Dedifferentiated amniotic fluid mesenchymal stem cell (primary cell): Measurements from ENCODE around the gene GDF7.

ENCODE experiments used
- DNase-seq: peaks from one replicate; pipeline ENCODE4 v3.0.0-alpha.2; 2016; ENCODE audit errors: extremely low spot score

The GDF7 gene

DNA sequence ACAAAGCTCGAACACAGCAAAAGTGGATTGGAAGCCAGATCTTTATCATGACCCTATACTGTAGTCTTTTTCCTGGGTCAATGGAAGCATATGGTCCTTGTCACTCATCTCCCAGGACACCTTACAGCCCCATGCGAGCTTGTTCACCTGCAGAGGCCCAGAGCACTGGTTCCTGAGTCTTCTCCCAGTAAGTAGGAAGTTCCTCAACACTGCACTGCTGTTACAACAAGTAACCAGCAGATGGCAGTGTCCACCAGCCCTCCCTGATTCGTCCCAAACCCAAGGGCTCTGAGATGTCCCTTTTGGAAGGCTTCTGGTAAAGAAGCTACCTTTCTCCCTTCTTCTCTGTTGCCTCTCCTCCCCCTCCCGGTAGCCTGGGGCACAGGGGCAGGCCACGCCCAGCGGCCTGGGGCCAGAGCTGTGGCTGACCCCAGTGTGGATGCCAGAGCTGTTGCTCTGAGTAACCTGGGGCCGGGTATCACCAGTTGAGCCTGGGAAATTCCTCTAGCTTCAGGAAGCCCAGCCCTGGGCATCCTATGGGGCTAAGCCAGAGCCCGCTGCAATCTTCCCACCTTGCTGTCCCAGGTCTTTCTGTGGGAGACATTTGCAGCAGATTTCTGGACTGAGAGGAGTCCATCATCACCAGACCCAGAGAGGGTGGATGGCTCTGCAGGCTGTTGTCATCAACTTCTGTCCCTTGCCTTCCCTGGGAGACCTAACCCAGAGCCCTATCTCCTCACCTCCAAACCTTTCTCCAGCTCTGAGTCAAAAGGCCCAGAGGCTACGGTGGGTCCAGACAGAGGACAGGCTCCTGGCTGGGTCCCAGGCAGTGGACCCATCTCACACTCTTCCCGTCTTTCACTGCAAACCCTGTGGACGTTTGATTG is 5.3 kb upstream of the GDF7 start:
- DNase-seq: peak; percentile 63

DNA sequence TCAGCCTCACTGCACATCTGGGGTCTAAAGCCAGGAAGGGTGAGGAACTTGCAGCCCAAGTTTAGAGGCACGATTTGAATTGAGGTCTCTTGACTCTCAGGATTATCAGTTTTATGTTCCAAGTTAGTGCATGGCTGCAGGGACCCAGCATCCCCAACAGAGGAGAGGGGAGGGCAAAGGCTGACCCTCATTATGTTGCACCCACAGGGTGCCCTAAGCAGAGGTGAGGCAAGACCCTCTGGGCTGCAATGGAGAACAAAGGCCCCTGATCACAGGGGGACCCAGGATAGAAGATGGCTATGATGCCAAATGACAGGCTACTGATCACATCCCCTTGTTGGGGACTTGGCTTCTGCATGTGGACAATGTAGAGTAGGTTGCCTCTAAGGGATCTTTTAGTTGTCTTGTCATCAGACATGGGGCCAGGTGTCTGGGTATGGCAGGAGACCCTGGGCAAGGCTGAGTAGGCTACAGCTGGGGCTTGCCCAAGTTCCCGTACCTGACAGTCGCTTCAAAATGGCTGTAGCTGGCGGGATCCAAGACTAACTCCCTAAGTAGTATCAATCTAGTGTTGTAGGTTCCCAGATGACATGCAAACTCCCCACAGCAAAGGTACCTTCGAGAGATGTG is 4.5 kb upstream of the GDF7 start:
- no peak for DNase-seq

DNA sequence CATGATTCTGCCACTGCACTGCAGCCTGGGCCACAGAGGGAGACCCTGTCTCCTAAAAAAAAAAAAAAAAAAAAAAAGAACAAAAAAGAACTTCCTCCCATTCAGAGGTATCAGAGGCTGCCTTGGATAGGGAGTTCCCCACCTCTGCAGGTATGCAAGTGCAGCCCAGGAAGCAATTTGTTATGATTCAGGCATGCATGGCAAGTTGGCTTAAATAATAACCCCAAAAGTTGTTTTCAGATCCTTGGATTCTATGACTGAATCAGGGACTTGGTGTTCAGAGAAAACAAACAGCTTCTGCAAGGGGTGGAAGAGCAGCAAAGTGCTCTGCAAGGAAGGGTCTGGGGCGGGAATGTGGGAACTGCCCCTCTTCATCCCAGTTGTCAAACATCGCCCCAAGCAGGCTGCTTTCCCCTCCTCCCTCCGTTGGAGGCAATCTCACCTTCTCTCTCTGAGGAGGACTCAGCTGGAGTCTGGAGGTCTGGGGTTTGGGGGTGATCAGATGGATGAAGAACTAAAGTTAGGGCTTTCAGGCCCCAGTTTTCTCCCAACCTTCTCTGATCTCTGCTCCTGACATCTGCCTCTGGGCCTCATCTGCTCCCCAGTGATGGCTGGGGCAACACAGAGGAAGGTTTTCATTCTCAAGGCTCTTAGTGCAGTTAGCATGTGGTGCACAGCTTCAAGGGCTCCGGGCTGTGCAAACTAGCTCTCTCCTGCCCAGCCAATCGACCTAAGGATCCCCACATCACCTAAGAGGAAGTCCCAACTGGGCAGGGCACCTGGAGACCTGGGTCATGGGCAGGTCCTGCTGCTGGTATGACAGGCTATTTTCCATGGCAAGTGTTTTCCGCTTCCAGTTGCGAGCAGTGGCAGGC is 3.5 kb upstream of the GDF7 start:
- no peak for DNase-seq

DNA sequence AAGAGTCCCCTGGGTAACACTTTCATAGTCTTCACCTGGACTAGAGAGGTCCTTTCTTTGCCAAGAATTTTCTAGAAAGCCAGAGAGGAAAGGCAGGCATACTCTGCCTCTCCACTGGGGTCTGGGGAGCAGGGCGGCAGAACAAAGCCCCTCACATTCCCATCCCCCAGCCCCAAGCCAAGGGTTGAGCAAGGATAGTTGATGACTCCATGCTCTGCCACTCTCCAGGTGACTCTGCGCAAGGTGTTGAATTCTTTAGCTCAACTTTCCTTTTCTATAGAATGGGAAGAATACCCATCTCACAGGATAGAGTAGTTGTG is 2.9 kb upstream of the GDF7 start:
- DNase-seq: no peak

DNA sequence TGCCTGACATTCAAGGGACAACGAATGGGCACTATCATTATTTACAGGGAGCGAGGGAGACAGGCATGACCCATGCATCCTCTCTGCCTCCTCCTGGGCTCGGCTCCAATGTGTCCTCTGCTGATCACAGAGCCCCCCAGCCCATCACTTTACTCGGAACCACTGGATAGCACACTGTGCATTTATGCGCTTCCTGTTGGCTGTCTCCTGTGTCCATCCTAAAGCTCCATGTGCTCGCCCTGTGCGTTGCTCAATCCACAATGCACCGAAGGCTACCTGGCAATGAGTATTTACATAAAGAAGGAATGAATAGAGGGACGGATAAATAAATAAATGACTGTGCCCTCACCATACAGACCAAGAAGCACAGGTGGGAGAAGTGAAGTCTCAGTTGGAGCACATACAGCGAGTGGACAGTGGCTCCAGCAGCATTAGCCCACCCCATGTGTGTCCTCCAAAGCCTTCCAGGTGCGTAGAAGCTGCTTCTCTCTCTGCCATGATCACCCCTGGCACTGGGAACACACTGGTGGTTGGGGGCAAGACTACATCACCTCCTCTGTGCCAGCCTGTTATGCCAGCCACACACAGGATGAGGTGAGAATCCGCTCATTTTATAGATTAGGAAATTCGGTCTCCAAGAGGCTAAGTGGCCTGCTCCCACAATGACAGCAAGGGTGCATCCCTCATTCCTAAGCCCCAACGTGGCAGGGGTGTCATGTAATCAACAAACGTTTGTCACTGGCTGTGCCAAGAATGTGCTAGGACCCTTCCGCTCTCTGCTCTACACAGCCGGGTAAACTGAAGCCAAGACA is 2.3 kb upstream of the GDF7 start:
- no peak for DNase-seq

DNA sequence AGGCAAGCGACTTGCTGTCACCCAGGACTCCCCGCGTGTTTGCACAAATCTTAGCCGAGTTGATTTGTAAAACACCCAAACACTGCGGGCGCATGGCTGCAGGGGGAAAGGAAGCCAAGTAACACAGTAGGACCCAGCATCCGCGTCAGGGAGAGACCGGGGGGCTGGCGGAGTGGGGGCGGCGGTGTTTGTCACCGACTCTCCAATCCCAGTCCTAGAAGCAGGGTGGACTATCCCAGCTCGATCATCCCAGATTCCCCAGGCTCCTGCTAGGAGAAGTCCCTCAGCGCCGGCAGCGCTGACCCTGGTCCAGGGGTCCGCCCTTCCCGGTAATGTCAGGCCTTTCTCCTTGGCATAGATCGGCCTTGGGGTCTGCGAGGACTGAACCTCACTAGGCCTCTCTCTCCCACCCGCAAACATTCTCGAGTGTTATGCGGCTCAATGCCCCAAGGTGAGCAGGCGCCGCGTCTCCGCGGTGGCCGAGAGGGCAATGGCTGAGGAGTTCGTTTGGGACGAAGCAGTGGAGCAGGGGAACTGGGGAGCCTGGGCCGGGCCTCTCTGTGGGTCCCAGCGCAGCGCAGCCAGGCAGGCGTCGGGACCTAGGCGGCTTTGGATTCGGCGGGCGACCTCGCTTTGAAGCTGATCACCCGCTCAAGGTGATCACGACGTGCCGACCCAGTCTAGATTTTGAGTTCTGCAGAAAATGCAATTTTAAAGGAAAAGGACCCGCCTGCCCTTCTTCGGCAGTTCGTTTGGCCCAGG is 1.5 kb upstream of the GDF7 start:
- DNase-seq: no peak

DNA sequence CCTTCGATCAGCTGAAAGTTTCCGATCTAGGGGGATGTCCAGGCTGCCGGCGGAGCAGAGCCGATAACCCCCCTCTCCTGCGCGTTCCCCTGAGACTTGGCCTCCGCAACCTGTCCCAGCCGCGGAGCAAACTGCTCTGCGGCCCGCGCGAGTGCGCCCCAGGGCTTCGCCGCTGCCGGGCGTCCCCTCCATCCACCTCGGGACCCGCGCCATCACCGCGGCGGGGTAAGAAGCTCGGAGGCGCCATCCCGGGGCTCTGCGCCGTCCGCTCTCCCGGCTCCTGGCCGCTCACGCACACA is 990 bp upstream of the GDF7 start:
- no peak for DNase-seq

DNA sequence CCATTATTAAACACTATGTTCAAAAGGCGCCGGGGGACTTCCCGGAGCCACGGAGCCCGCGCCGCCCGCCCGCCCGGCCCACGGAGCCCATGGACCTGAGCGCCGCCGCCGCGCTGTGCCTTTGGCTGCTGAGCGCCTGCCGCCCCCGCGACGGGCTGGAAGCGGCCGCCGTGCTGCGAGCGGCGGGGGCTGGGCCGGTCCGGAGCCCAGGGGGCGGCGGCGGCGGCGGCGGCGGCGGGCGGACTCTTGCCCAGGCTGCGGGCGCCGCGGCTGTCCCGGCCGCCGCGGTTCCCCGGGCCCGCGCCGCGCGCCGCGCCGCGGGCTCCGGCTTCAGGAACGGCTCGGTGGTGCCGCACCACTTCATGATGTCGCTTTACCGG is 197 bp downstream of the GDF7 start:
- no peak for DNase-seq

DNA sequence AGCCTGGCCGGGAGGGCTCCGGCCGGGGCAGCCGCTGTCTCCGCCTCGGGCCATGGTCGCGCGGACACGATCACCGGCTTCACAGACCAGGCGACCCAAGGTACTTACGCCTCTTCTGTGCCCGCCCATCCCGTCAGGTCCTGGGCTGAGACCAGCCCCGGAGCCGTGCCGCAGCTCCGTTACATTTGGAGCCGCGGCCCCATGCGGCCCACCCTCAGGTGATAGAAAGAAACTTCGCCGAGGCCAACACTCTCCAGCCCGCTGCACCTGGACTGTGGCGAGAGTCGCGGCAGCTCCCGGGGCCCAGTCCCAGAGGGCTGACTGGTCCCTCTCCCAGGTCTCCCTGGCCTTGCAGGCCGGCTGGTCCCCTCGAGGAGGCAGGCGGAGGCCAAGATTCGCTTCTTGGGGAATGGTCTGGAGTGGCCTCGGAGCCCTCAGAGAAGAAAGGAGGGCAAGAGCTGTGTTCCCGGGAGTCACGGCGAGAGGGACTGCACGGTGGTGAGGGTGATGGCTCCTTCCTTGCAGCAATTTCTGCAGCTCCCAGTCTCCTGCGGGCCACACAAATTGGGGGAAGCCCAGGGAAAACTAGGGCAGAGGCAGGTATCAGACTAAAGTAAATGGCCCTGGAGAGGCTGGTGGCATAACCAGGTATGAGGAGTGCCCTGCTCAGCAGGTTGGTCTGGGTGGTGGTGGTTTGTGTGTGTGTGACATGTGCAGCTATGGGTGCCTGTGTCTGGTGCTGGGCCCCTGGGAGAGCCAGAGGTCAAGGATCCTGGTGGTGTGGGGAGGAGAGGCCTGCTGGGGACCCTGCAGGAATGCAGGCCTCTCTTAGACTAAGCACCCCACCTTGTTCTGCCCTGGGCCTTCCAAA is 822 bp downstream of the GDF7 start:
- DNase-seq: no peak

DNA sequence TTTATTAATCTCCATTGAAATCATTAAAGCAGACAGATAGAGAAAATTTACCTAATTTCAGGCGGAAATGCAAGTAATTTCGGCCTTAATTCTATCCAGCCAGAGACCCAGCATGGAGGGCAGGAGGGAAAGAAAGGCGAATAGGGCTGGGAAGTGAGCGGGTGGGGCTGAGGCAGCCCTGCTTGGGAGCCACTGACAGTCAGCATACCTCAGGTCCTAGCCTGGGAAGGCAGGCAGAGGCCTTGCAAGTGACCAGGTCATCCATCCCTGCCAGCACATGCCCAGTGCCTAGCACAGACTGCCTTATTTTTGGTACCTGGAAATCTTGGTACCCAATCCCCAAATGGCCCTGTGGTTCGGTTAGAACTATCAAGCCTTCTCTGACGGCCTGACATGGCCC is 1.5 kb downstream of the GDF7 start:
- no peak for DNase-seq

DNA sequence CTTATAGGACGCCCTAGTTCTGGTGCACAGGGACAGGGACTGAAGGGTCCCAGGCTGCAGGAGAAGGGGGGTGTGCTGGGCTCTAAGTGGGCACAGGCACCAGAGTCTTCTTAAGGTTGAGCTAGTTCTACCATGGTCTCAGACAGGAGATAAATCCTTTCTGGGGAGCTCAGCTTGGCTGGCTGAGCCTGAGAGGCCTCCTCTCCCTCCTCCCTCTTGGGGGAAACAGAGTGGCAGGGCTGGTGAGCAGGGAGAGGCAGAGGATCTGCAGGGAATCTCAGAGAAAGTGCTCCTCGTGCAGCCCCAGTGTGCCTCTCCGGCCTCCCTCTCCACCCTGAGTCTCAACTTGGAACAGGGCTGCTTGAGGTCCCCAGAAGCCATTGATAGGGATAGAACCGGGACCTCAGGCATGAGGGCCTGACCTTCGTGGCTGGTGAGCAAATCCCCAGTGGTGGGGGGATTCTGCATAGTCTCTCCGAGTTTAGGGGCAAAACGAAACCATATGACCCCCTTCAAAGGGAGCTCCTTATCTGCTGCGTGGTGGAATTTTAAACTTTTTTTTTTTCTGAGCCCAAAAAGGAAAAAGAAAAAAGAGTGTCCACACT is 2.0 kb downstream of the GDF7 start:
- DNase-seq: no peak

DNA sequence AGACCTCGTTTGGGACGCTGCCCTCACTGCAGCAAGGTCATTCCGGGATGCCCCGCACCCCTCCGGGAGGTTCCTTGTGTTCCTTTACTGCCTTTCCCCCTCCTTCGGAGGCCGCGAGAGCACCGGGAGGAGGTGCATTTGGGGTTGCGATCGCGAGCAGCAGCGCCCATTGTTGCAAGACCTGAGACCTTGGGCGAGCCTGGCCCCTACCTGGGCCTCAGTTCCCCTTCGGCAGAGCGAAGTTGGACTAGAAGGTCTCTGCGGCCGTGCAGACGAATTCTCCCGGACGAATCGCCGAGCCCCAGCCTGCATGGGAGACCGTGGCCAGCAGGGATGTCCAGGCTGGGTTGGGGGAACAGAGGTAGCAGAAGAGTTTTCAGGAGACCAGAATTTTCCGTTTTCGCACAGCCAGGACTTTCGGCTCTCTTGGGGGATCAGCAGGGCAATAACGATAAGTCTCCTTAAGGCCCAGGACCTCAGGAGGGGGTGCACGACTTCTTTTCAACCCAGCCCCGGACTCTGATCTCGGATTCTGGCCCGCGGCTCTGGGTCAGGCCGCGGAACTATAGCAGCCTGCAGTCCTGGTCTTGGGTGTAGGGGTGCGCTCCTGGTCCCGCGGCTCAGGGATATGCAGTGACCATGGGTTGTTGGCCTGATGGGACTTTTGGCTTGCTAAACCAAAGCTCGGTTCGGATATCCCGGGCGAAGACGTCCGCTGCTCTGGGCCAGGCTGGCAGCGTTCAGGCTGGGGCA is 2.8 kb downstream of the GDF7 start:
- DNase-seq: no peak

DNA sequence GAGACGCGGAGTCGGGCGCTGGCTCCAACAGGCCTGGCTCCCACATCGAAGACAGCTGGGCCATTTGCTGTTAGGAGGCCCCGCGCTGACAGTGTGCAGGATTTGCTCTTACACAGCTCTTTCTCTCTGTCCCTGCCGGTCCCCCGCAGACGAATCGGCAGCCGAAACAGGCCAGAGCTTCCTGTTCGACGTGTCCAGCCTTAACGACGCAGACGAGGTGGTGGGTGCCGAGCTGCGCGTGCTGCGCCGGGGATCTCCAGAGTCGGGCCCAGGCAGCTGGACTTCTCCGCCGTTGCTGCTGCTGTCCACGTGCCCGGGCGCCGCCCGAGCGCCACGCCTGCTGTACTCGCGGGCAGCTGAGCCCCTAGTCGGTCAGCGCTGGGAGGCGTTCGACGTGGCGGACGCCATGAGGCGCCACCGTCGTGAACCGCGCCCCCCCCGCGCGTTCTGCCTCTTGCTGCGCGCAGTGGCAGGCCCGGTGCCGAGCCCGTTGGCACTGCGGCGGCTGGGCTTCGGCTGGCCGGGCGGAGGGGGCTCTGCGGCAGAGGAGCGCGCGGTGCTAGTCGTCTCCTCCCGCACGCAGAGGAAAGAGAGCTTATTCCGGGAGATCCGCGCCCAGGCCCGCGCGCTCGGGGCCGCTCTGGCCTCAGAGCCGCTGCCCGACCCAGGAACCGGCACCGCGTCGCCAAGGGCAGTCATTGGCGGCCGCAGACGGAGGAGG is 3.5 kb downstream of the GDF7 start:
- no peak for DNase-seq

DNA sequence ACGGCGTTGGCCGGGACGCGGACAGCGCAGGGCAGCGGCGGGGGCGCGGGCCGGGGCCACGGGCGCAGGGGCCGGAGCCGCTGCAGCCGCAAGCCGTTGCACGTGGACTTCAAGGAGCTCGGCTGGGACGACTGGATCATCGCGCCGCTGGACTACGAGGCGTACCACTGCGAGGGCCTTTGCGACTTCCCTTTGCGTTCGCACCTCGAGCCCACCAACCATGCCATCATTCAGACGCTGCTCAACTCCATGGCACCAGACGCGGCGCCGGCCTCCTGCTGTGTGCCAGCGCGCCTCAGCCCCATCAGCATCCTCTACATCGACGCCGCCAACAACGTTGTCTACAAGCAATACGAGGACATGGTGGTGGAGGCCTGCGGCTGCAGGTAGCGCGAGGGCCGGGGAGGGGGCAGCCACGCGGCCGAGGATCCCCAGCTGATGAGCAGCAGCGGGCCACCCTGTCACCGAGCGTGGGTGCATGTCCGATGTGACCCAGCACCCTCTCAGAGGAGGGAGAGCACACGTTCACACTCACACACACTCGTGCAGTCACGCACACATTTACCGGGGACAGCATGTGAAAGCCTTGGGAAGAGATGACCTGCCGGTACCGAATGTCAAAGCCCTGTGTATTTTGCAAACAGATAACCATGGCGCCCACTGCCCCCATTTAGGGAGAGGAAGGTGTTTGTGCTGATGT is 4.2 kb downstream of the GDF7 start:
- no peak for DNase-seq

DNA sequence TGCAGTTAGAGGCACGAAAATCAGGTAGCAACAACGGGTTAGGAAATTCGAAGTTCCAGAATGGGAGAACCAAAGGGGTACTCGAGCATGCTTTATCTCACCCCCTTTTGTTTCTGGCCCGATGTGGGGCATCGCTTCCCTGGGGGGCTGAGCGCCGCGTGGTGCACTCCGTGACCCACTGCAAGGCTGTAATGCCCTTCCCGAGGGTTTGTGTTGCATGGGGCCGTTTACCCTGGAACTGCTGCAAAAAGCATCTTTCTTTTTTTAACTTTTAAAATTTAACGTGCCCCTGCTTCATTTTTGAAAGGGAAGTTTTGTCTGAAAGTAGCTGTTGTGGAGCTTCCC is 4.8 kb downstream of the GDF7 start:
- DNase-seq: no peak

DNA sequence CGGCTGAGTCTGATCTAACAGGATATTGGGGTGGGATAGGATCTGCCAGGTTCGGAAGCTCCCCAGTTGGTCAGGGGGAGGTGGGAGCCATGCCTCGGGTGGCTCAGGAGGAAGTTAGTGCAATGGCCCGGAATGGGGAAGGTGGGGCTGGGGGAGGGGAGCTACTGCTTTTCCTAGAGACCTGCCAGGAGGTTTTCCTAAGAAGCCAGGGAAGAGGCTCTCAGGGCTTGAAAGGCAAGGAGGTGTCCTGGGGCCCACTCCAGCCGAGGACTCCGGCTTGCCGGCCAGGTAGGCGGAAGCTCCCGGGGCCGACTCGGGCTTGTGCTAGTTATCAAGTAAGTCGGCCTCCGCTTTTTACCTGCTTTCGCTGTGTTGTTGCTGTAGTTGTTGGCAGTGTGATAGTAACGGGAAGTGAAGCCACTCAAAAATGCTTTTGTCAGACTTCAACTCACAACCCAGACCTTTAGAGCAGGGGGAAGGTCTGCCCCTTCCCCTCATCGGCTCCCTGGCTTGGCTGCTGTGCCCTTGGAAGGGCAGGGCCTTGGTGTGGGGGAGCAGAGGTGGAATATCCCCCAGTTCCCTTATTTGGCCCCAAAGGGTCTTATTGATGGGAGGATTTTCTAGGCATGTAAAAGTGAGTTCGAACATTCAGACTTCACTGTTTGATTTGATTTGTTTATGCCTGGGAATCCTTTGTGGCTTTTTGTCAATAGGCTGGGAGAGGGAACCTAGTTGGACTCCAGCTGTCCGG is 5.4 kb downstream of the GDF7 start:
- DNase-seq: no peak

DNA sequence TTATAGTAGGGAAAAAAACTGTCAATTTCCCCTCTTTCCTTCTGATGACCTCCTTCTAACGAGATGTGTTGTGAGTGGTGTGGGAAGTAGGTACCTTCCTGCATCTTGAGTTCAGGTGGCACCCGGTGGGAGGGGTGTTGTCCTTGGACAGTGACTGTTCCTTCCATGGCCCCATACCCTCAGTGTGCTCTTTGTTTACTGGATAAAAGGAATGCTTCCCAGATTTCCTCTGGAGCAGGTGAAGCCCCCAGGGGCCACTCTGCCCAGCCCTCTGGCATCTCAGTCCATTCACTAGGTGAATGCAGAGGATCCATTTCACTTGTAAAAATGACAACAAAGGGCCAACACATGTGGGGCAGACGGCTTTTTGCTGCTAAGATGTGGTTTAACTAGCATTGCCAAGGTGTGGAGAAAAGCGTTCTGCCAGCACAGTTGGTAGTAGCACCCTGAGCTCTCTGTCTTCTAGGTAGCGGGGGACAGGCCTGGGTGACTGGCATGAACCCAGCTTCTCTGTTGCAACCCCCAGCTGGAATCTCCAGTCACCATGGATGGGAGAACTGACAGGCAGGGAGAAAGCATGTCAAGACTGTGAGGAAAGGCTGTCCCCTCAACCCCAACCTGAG is 6.9 kb downstream of the GDF7 start:
- no peak for DNase-seq
